IMR-90 (cell line): ENCODE data around the gene ENOX1. TPM values are rescaled to one million over a fixed set of nuclear protein-coding genes. Genes with fewer than 3 reads are reported as not detected.

Experiments used
- ATAC-seq: fragments of 200-7000 bp; cut with Tn5 transposase; 2 replicates; pipeline ENCODE4 v1.9.1; 2020; ENCODE audit warnings: low read depth, mild to moderate bottlenecking, moderate library complexity
- BruUV-seq: library from RNA; stranded (reverse); fragments of 400-500 nt; replicated peaks from 2 replicates; lab custom pipeline; 2021; lab: Mats Ljungman, UMichigan
- CTCF ChIA-PET: fragments of 300-600 bp; formaldehyde crosslinking; extraction: SDS; loops from one replicate; lab custom pipeline; 2021; ENCODE audit warnings: antibody characterized with exemption; lab: Yijun Ruan, JAX
- POLR2A ChIA-PET: fragments of 300-600 bp; sonication (Branson Sonifier 250); formaldehyde crosslinking; loops from one replicate; lab custom pipeline; 2022; ENCODE audit warnings: antibody characterized with exemption; ENCODE audit not compliant: unreplicated experiment; lab: Charles Lee
- DNase-seq: peaks from one replicate; pipeline ENCODE4 v3.0.0; 2013
- H2AFZ ChIP-seq: replicated peaks from 2 replicates; pipeline ENCODE3; 2013; ENCODE audit warnings: low read length, mild to moderate bottlenecking; ENCODE audit not compliant: poor library complexity
- H2AK5ac ChIP-seq: 2 replicates; pipeline ENCODE4 v1.6.1; 2013; ENCODE audit warnings: low read depth, low read length, inconsistent platforms
- H2AK9ac ChIP-seq: replicated peaks from 2 replicates; pipeline ENCODE3; 2013; ENCODE audit warnings: mild to moderate bottlenecking, low read depth, low read length, moderate library complexity; ENCODE audit not compliant: poor library complexity
- H2BK120ac ChIP-seq: 2 replicates; pipeline ENCODE4 v1.6.1; 2013; ENCODE audit warnings: low read depth, low read length, inconsistent platforms
- H2BK15ac ChIP-seq: 3 replicates; pipeline ENCODE4 v1.6.1; 2013; ENCODE audit warnings: low read depth, low read length, inconsistent platforms
- H2BK20ac ChIP-seq: 2 replicates; pipeline ENCODE4 v1.6.1; 2013; ENCODE audit warnings: low read depth, mild to moderate bottlenecking, inconsistent platforms, low read length, moderate library complexity
- H2BK5ac ChIP-seq: 2 replicates; pipeline ENCODE4 v1.6.1; 2013; ENCODE audit warnings: mild to moderate bottlenecking, low read depth, low read length, inconsistent platforms; ENCODE audit not compliant: poor library complexity, severe bottlenecking
- H3K14ac ChIP-seq: replicated peaks from 2 replicates; pipeline ENCODE4 v1.6.1; 2013; ENCODE audit warnings: low read depth, low read length, inconsistent platforms
- H3K18ac ChIP-seq: 2 replicates; pipeline ENCODE4 v1.6.1; 2013; ENCODE audit warnings: low read depth, low read length, control low read depth
- H3K23ac ChIP-seq: 2 replicates; pipeline ENCODE4 v1.6.1; 2013; ENCODE audit warnings: low read depth, low read length, inconsistent platforms
- H3K27ac ChIP-seq: 2 replicates; pipeline ENCODE4 v1.5.1; 2013; ENCODE audit warnings: mild to moderate bottlenecking, control low read depth, low read length; ENCODE audit not compliant: insufficient read depth
- H3K27me3 ChIP-seq: 2 replicates; pipeline ENCODE4 v1.6.1; 2013; ENCODE audit warnings: low read length; ENCODE audit not compliant: control insufficient read depth, insufficient read depth
- H3K36me3 ChIP-seq: 2 replicates; pipeline ENCODE4 v1.6.1; 2013; ENCODE audit warnings: low read length, mixed read lengths; ENCODE audit not compliant: control insufficient read depth, insufficient read depth
- H3K4ac ChIP-seq: 2 replicates; pipeline ENCODE4 v1.6.1; 2013; ENCODE audit warnings: low read depth, low read length, inconsistent platforms
- H3K4me1 ChIP-seq: 2 replicates; pipeline ENCODE4 v1.6.1; 2013; ENCODE audit warnings: low read length, mixed read lengths; ENCODE audit not compliant: control insufficient read depth, insufficient read depth
- H3K4me2 ChIP-seq: 2 replicates; pipeline ENCODE4 v1.6.1; 2013; ENCODE audit warnings: low read depth, mild to moderate bottlenecking, control low read depth, low read length, moderate library complexity
- H3K4me3 ChIP-seq: 2 replicates; pipeline ENCODE4 v1.5.1; 2013; ENCODE audit warnings: low read depth, mild to moderate bottlenecking, control low read depth, low read length, moderate library complexity; ENCODE audit not compliant: insufficient read depth
- H3K56ac ChIP-seq: 2 replicates; pipeline ENCODE4 v1.6.1; 2013; ENCODE audit warnings: low read length, inconsistent platforms; ENCODE audit not compliant: insufficient read depth; ENCODE audit errors: extremely low read depth
- H3K79me1 ChIP-seq, 2 experiments: 2 replicates each; pipeline ENCODE4 v1.6.1; 2013; ENCODE audit warnings: low read length in 2 of 2, inconsistent platforms in 1 of 2, low read depth in 1 of 2
- H3K9ac ChIP-seq: 2 replicates; pipeline ENCODE4 v1.6.1; 2013; ENCODE audit warnings: low read depth, low read length, control low read depth
- H3K9me1 ChIP-seq: 2 replicates; pipeline ENCODE4 v1.6.1; 2013; ENCODE audit warnings: low read length, inconsistent platforms; ENCODE audit not compliant: insufficient read depth
- H3K9me3 ChIP-seq: 2 replicates; pipeline ENCODE4 v1.6.1; 2013; ENCODE audit warnings: low read length; ENCODE audit not compliant: control insufficient read depth, insufficient read depth
- H4K20me1 ChIP-seq: 2 replicates; pipeline ENCODE4 v1.6.1; 2013; ENCODE audit warnings: low read length, inconsistent platforms; ENCODE audit not compliant: insufficient read depth
- H4K5ac ChIP-seq: 2 replicates; pipeline ENCODE4 v1.6.1; 2013; ENCODE audit warnings: mild to moderate bottlenecking, low read depth, low read length, control low read depth
- H4K8ac ChIP-seq, 2 experiments: 2 replicates each; pipeline ENCODE4 v1.6.1; 2013; ENCODE audit warnings: low read depth in 2 of 2, low read length in 2 of 2, control low read depth in 1 of 2, inconsistent platforms in 1 of 2
- H4K91ac ChIP-seq: 2 replicates; pipeline ENCODE4 v1.6.1; 2013; ENCODE audit warnings: low read depth, low read length, inconsistent platforms; ENCODE audit not compliant: insufficient read depth
- BHLHE40 ChIP-seq: fragments of 150-350 bp; IDR thresholded peaks from 2 replicates; pipeline ENCODE4 v1.6.1; 2016; ENCODE audit warnings: mild to moderate bottlenecking, low read depth, low read length
- CHD1 ChIP-seq: IDR thresholded peaks from 2 replicates; pipeline ENCODE4 v1.6.1; 2012; ENCODE audit warnings: low read depth, low read length, improper control_type of control experiment
- MAFK ChIP-seq: IDR thresholded peaks from 2 replicates; pipeline ENCODE4 v1.6.1; 2012; ENCODE audit warnings: low read depth, low read length, improper control_type of control experiment
- MXI1 ChIP-seq: IDR thresholded peaks from 2 replicates; pipeline ENCODE4 v1.6.1; 2012; ENCODE audit warnings: low read depth, mild to moderate bottlenecking, low read length, moderate library complexity, borderline replicate concordance
- NFE2L2 ChIP-seq: fragments of 150-350 bp; IDR thresholded peaks from 2 replicates; pipeline ENCODE4 v1.6.1; 2016; ENCODE audit warnings: low read depth, mild to moderate bottlenecking, low read length
- POLR2A ChIP-seq: IDR thresholded peaks from 2 replicates; pipeline ENCODE4 v1.6.1; 2012; ENCODE audit warnings: mild to moderate bottlenecking, low read depth, low read length
- RCOR1 ChIP-seq: IDR thresholded peaks from 2 replicates; pipeline ENCODE4 v1.6.1; 2012; ENCODE audit warnings: mild to moderate bottlenecking, low read length, improper control_type of control experiment; ENCODE audit not compliant: insufficient replicate concordance
- SMC3 ChIP-seq: fragments of 150-350 bp; IDR thresholded peaks from 2 replicates; pipeline ENCODE4 v1.6.1; 2016; ENCODE audit warnings: low read depth, mild to moderate bottlenecking, antibody characterized with exemption, low read length, moderate library complexity
- WGBS, 2 experiments: methylation state at CpG; one replicate each; pipeline versions ENCODE4 v1.1.5 to v1.1.7; 2013; ENCODE audit warnings: missing lambda C conversion rate in 2 of 2; ENCODE audit not compliant: insufficient read length in 1 of 2; ENCODE audit errors: extremely low coverage in 2 of 2; 5-methylcytosine and 5-hydroxymethylcytosine counted together
- dilution Hi-C: fragments of 300-500 bp; cut with HindIII; formaldehyde crosslinking; loops from one replicate; pipeline ENCODE4 v1.14.3; 2018; ENCODE audit warnings: low sequenced_read_pairs; ENCODE audit not compliant: unreplicated experiment
- in situ Hi-C: fragments of 300-500 bp; cut with MboI; formaldehyde crosslinking; loops from 3 replicates; pipeline ENCODE4 v1.14.3; 2019; ENCODE audit warnings: low sequenced_read_pairs, inconsistent platforms, mixed read lengths
- intact Hi-C: fragments of 100-400 bp; cut with micrococcal nuclease; formaldehyde crosslinking; loops from 2 replicates; pipeline ENCODE4 v1.10.0; 2022
- polyA plus RNA-seq, 3 experiments: library from polyadenylated mRNA; depleted of rRNA; stranded (reverse); fragments of >200 nt; gene quantifications; 2 replicates each; pipeline ENCODE4 v1.2.3, GENCODE V29; 2012; ENCODE audit warnings: low replicate concordance in 1 of 3
- total RNA-seq: library from RNA; depleted of rRNA; stranded (reverse); fragments of >200 nt; gene quantifications from 2 replicates; pipeline ENCODE4 v1.2.3, GENCODE V29; 2012
- TF ChIP-seq, protein P1 (sequence below): fragments of 150-350 bp; IDR thresholded peaks from 2 replicates; pipeline ENCODE4 v1.6.1; 2016; ENCODE audit warnings: low read depth, mild to moderate bottlenecking, low read length, moderate library complexity, borderline replicate concordance

The ENOX1 gene
- total and polyA plus RNA-seq, 2 of the 4 experiments (the other 2 are of a cell fraction) = 0.99 to 1.3 TPM

DNA sequence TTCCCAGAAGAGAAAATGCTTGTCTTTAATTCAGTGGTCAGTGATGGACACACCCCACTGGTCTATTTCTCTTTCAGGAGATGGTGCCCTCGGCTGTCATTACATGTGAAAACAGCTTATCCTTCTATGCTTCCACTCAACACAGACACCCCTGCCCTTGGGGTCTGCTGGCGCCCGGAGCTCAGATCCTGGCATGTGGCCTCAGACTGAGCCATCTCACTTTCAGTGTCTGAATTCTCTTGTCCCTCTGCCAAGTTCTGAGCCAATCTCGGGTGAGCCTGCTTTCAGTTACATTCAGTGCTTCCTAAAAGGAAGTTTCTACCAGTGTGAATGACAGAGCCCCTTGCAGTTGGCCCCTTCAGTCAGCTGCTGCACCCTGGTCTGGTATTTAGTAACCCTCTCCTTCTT is 469.8 kb downstream of the ENOX1 start:
- ATAC-seq (peak; percentile 86), DNase-seq (peak; percentile 67)
- H4K8ac ChIP-seq = peak overlapping the region in 1 of 2 experiments; percentile 3; a peak in 2 of 4 replicates
- dilution Hi-C loops = no loop called here
- no peak overlapping the region for H3K56ac ChIP-seq
- H2AK5ac ChIP-seq = no peak overlapping the region
- H3K4ac ChIP-seq = peak overlapping the region; percentile 17; the same call in 1 of the 2 replicates
- peak overlapping the region; percentile 58; the same call in 1 of the 2 replicates for H2BK120ac ChIP-seq
- H2BK15ac ChIP-seq = peak overlapping the region; percentile 49; the same call in 1 of the 3 replicates
- BruUV-seq = no TSS peak
- WGBS, 2 experiments = 0% methylated on average over 3 of the region's 4 CpGs; no CpG with 5 or more reads in 1 of the 2 experiments
- H2BK20ac ChIP-seq = no peak overlapping the region
- no peaks in the 10 kb centered on the region for H3K4me1 ChIP-seq
- H4K20me1 ChIP-seq = no peaks in the 10 kb centered on the region
- no peaks in the 10 kb centered on the region for H3K9me3 ChIP-seq
- H2AFZ ChIP-seq = peak overlapping the region; percentile 72
- no peak overlapping the region; the same call in 1 of the 2 replicates for H3K18ac ChIP-seq
- H3K9me1 ChIP-seq = no peaks in the 10 kb centered on the region
- peak overlapping the region; percentile 2; the same call in 1 of the 2 replicates for H4K91ac ChIP-seq
- no peak overlapping the region; the same call in 1 of the 2 replicates for H3K23ac ChIP-seq
- in situ Hi-C loops = no loop called here
- TF ChIP-seq POLR2A (no peak), NFE2L2 (no peak), RCOR1 (no peak), BHLHE40 (no peak), MXI1 (no peak), SMC3 (no peak), MAFK (no peak), CHD1 (no peak)
- TF ChIP-seq, protein P1, sequence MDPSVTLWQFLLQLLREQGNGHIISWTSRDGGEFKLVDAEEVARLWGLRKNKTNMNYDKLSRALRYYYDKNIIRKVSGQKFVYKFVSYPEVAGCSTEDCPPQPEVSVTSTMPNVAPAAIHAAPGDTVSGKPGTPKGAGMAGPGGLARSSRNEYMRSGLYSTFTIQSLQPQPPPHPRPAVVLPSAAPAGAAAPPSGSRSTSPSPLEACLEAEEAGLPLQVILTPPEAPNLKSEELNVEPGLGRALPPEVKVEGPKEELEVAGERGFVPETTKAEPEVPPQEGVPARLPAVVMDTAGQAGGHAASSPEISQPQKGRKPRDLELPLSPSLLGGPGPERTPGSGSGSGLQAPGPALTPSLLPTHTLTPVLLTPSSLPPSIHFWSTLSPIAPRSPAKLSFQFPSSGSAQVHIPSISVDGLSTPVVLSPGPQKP = no peak
- peak overlapping the region; percentile 43 for H3K4me2 ChIP-seq
- no peak overlapping the region for H2BK5ac ChIP-seq
- no peak overlapping the region for H3K27ac ChIP-seq
- no peaks in the 10 kb centered on the region for H3K36me3 ChIP-seq
- POLR2A ChIA-PET = no interaction called here
- no peak overlapping the region for H4K5ac ChIP-seq
- peak overlapping the region; percentile 1 for H2AK9ac ChIP-seq
- CTCF ChIA-PET = no interaction called here
- intact Hi-C loops = no loop called here
- H3K27me3 ChIP-seq = no peaks in the 10 kb centered on the region; the same call in 1 of the 2 replicates
- peak overlapping the region; percentile 18; the same call in 1 of the 2 replicates for H3K14ac ChIP-seq
- no peak overlapping the region for H3K4me3 ChIP-seq
- H3K9ac ChIP-seq = no peak overlapping the region; the same call in 1 of the 2 replicates
- no peaks in the 10 kb centered on the region for H3K79me1 ChIP-seq
